Activated naive CD4-positive, alpha-beta T cell treated with anti-CD3 and anti-CD28 coated beads for 36 hours (primary cell): Measurements from ENCODE around the gene PSMB10. TPM values are rescaled to one million over a fixed set of nuclear protein-coding genes. Genes with fewer than 3 reads are reported as not detected.
A peak's percentile ranks its signal among the peaks of the same experiment; 100 is the strongest.

Source experiments
- CTCF ChIA-PET: fragments of 350-600 bp; sonication (Branson Sonifier 250); formaldehyde crosslinking; loops from one replicate; lab custom pipeline; 2021; ENCODE audit warnings: antibody characterized with exemption; lab: Charles Lee
- DNase-seq: peaks from one replicate; pipeline ENCODE4 v3.0.0-alpha.2; 2020
- H3K27ac Mint-ChIP-seq: one replicate; pipeline ENCODE4 v1.8.0; 2021; ENCODE audit warnings: mild to moderate bottlenecking, mixed read lengths
- H3K27me3 Mint-ChIP-seq: one replicate; pipeline ENCODE4 v1.8.0; 2021; ENCODE audit warnings: low read depth, mixed read lengths
- H3K36me3 Mint-ChIP-seq: one replicate; pipeline ENCODE4 v1.8.0; 2021; ENCODE audit warnings: low read depth, mixed read lengths
- H3K4me1 Mint-ChIP-seq: one replicate; pipeline ENCODE4 v1.8.0; 2021; ENCODE audit warnings: low read depth, mixed read lengths
- H3K4me3 Mint-ChIP-seq: one replicate; pipeline ENCODE4 v1.8.0; 2021; ENCODE audit warnings: mild to moderate bottlenecking, moderate library complexity, mixed read lengths
- H3K9me3 Mint-ChIP-seq: one replicate; pipeline ENCODE4 v1.8.0; 2021; ENCODE audit warnings: mixed read lengths
- intact Hi-C: fragments of 100-400 bp; cut with micrococcal nuclease; formaldehyde crosslinking; loops from one replicate; pipeline ENCODE4 v1.15.1; 2023
- total RNA-seq, 2 experiments: library from RNA; stranded (reverse); gene quantifications; one replicate each; pipeline ENCODE4 v1.2.3, GENCODE V29; 2021

PSMB10 gene
- total RNA-seq, 2 experiments from 2014 or later, result 138 to 147 TPM

- Mint-ChIP-seq H3K36me3 (no peaks in the 10 kb centered on the region), H3K27ac (peak within 1 kb of the TSS; percentile 82), H3K9me3 (no peaks in the 10 kb centered on the region), H3K4me1 (peaks cover 39% of the 10 kb centered on the region), H3K27me3 (no peaks in the 10 kb centered on the region), H3K4me3 (peak within 1 kb of the TSS; percentile 79)
- intact Hi-C loops, result loop anchor here (1.0 to 5.0 kb wide), 6 partner anchors 42 to 581 kb away; partner anchors contain the start of genes ACD, CTCF, NUTF2 and PARD6A
- DNase-seq, result peak; percentile 98
- CTCF ChIA-PET, result interaction anchor here (0.5 to 1.8 kb wide), 8 partner anchors 9 to 155 kb away, joined by 3 to 9 read pairs (median 4); partner anchors contain the start of gene NRN1L
These were observed 43.5 kb downstream of the PSMB10 start, which contains the start of gene PSKH1 for GRCh38 chr16:67892899-67893742. TSS of gene PSKH1 (plus strand) at chr16:67893254. CDS start at chr16:67908750, 15,496 bp downstream.

GRCh38 chr16:67892375-67892774 is 44.3 kb downstream of the PSMB10 start:
- CTCF ChIA-PET, result interaction anchor here (0.7 to 1.8 kb wide), 6 partner anchors 8 to 149 kb away, joined by 3 to 9 read pairs (median 4); partner anchors contain the start of gene NRN1L
- H3K27ac Mint-ChIP-seq, result peak overlapping the region; percentile 65
- H3K27me3 Mint-ChIP-seq, result no peaks in the 10 kb centered on the region
- H3K9me3 Mint-ChIP-seq, result no peaks in the 10 kb centered on the region
- no peak for DNase-seq
- H3K36me3 Mint-ChIP-seq, result no peaks in the 10 kb centered on the region
- H3K4me1 Mint-ChIP-seq, result peaks cover 36% of the 10 kb centered on the region
- intact Hi-C loops, result loop anchor here (2.0 to 5.0 kb wide), 2 partner anchors 232 to 580 kb away; partner anchors contain the start of genes ACD and PARD6A
- H3K4me3 Mint-ChIP-seq, result peak overlapping the region; percentile 79

GRCh38 chr16:67888331-67888730 is 48.3 kb downstream of the PSMB10 start:
- intact Hi-C loops, result no loop called here
- DNase-seq, result no peak
- no peak overlapping the region for H3K27ac Mint-ChIP-seq
- H3K36me3 Mint-ChIP-seq, result peaks cover 8% of the 10 kb centered on the region
- no peaks in the 10 kb centered on the region for H3K9me3 Mint-ChIP-seq
- H3K4me3 Mint-ChIP-seq, result no peak overlapping the region
- peaks cover 8% of the 10 kb centered on the region for H3K4me1 Mint-ChIP-seq
- CTCF ChIA-PET, result no interaction called here
- H3K27me3 Mint-ChIP-seq, result no peaks in the 10 kb centered on the region

GRCh38 chr16:67886387-67886786 is 50.3 kb downstream of the PSMB10 start:
- intact Hi-C loops, result no loop called here
- Mint-ChIP-seq H3K27ac (no peak overlapping the region), H3K27me3 (no peaks in the 10 kb centered on the region), H3K4me1 (no peaks in the 10 kb centered on the region), H3K9me3 (no peaks in the 10 kb centered on the region), H3K4me3 (no peak overlapping the region), H3K36me3 (peaks cover 14% of the 10 kb centered on the region)
- no peak for DNase-seq
- CTCF ChIA-PET, result interaction anchor here (0.6 to 4.1 kb wide), 6 partner anchors 13 to 97 kb away, joined by 3 to 25 read pairs (median 4); partner anchors contain the start of gene EDC4

GRCh38 chr16:67885976-67886375 is 50.7 kb downstream of the PSMB10 start:
- Mint-ChIP-seq H3K4me1 (no peaks in the 10 kb centered on the region), H3K36me3 (peaks cover 14% of the 10 kb centered on the region), H3K9me3 (no peaks in the 10 kb centered on the region), H3K4me3 (no peak overlapping the region), H3K27ac (no peak overlapping the region), H3K27me3 (no peaks in the 10 kb centered on the region)
- intact Hi-C loops, result no loop called here
- DNase-seq, result no peak
- CTCF ChIA-PET, result interaction anchor here (0.6 to 4.1 kb wide), 6 partner anchors 13 to 45 kb away, joined by 3 to 25 read pairs (median 4); partner anchors contain the start of genes CTRL and EDC4

- no peaks in the 10 kb centered on the region for H3K27me3 Mint-ChIP-seq
- peaks cover 14% of the 10 kb centered on the region for H3K36me3 Mint-ChIP-seq
- CTCF ChIA-PET, result interaction anchor here (1.0 to 4.1 kb wide), 5 partner anchors 12 to 46 kb away, joined by 3 to 25 read pairs (median 5); partner anchors contain the start of genes CTRL and EDC4
These were observed 51.1 kb downstream of the PSMB10 start for GRCh38 chr16:67885545-67885944.

GRCh38 chr16:67884684-67885083 is 52.0 kb downstream of the PSMB10 start, which contains the start of gene NRN1L:
TSS of gene NRN1L (plus strand) at chr16:67884885. CDS start at chr16:67884904, 19 bp downstream.
- no peaks in the 10 kb centered on the region for H3K27me3 Mint-ChIP-seq
- H3K36me3 Mint-ChIP-seq, result peaks cover 18% of the 10 kb centered on the region
- no peak within 1 kb of the TSS for H3K4me3 Mint-ChIP-seq
- no peak within 1 kb of the TSS for H3K27ac Mint-ChIP-seq
- CTCF ChIA-PET, result interaction anchor here (0.7 to 4.1 kb wide), 25 partner anchors 8 to 344 kb away, joined by 3 to 25 read pairs (median 6); partner anchors contain the start of genes CTRL, EDC4 and PSKH1
- H3K9me3 Mint-ChIP-seq, result no peaks in the 10 kb centered on the region
- intact Hi-C loops, result no loop called here
- no peaks in the 10 kb centered on the region for H3K4me1 Mint-ChIP-seq
- no peak for DNase-seq

More at GRCh38 chr16:67885545-67885944, 51.1 kb downstream of the PSMB10 start:
- Mint-ChIP-seq H3K9me3 (no peaks in the 10 kb centered on the region), H3K27ac (no peak overlapping the region), H3K4me3 (no peak overlapping the region), H3K4me1 (no peaks in the 10 kb centered on the region)
- intact Hi-C loops, result no loop called here
- DNase-seq, result no peak

Other genes with a start within 250 kb of the PSMB10 start
- 1 to 10 TPM; 7.3 to 8.2 TPM for gene GFOD2, start 217.5 kb downstream of the PSMB10 start, total RNA-seq
- 10 to 100 TPM; 12.4 to 16.1 TPM for gene RANBP10, start 130.3 kb downstream of the PSMB10 start, total RNA-seq
- gene TSNAXIP1, start 130.0 kb downstream of the PSMB10 start, total RNA-seq, result under 1 TPM; 0.35 to 0.50 TPM
- gene THAP11, start 94.5 kb downstream of the PSMB10 start, total RNA-seq, result 10 to 100 TPM; 19.9 to 20.6 TPM
- 100 to 1,000 TPM; 165 to 171 TPM for gene NUTF2, start 89.9 kb downstream of the PSMB10 start, total RNA-seq
- 10 to 100 TPM; 43.7 to 45.8 TPM for gene CENPT, start 89.2 kb downstream of the PSMB10 start, total RNA-seq
- gene EDC4, start 63.8 kb downstream of the PSMB10 start, total RNA-seq, result 10 to 100 TPM; 72.2 to 78.7 TPM
- gene NRN1L, start 52.0 kb downstream of the PSMB10 start, total RNA-seq, result not detected
- 1 to 10 TPM; 7.1 to 8.0 TPM for gene PSKH1, start 43.6 kb downstream of the PSMB10 start, total RNA-seq
- 1 to 10 TPM; 1.5 to 1.8 TPM for gene CTRL, start 5.0 kb downstream of the PSMB10 start, total RNA-seq
- gene LCAT, start 7.3 kb upstream of the PSMB10 start, total RNA-seq, result 10 to 100 TPM in 1 of 2 experiments, 1 to 10 TPM in 1; 9.1 to 10.0 TPM
- gene SLC12A4, start 31.8 kb upstream of the PSMB10 start, total RNA-seq, result 10 to 100 TPM; 24.3 to 28.9 TPM
- under 1 TPM in 1 of 2 experiments, not detected in 1; 0.19 TPM for gene DPEP3, start 43.6 kb upstream of the PSMB10 start, total RNA-seq
- gene DPEP2, start 62.6 kb upstream of the PSMB10 start, total RNA-seq, result 1 to 10 TPM; 3.1 to 3.8 TPM
- not detected for gene DPEP2NB, start 79.1 kb upstream of the PSMB10 start, total RNA-seq
- 1 to 10 TPM; 9.4 to 9.7 TPM for gene DDX28, start 86.4 kb upstream of the PSMB10 start, total RNA-seq
- 10 to 100 TPM; 22.9 to 25.2 TPM for gene DUS2, start 86.4 kb upstream of the PSMB10 start, total RNA-seq
- gene NFATC3, start 148.5 kb upstream of the PSMB10 start, total RNA-seq, result 10 to 100 TPM; 49.1 to 50.3 TPM